Endothelial cell of umbilical vein (primary cell): ENCODE results near the gene FAM193B. TPM values are rescaled to one million over a fixed set of nuclear protein-coding genes. Genes with fewer than 3 reads are reported as not detected.

ENCODE experiments used
- BruUV-seq: library from RNA; stranded (reverse); fragments of 400-500 nt; replicated peaks from 2 replicates; lab custom pipeline; 2021; lab: Mats Ljungman, UMichigan
- CTCF ChIA-PET: fragments of 300-600, 350-600 bp; sonication (Branson Sonifier 250); formaldehyde crosslinking; loops from one replicate; lab custom pipeline; 2021; ENCODE audit warnings: antibody characterized with exemption, inconsistent platforms; lab: Charles Lee
- POLR2A ChIA-PET: fragments of 300-600, 350-600 bp; sonication (Branson Sonifier 250); formaldehyde crosslinking; loops from one replicate; lab custom pipeline; 2021; ENCODE audit warnings: antibody characterized with exemption, inconsistent platforms; lab: Charles Lee
- DNase-seq: peaks from one replicate; pipeline ENCODE4 v3.0.0-alpha.2; 2011; ENCODE audit warnings: low read depth, low spot score
- FAIRE-seq: peaks from 2 replicates; lab custom pipeline; 2011; peaks lifted over from hg19 to GRCh38; lab: Jason Lieb, UNC
- H2AFZ ChIP-seq: 2 replicates; pipeline ENCODE4 v1.6.0; 2012; ENCODE audit warnings: low read depth, low read length, control low read depth, inconsistent platforms
- H3K27ac ChIP-seq: 2 replicates; pipeline ENCODE4 v1.5.1; 2011; ENCODE audit warnings: low read depth, mild to moderate bottlenecking, control low read depth, low read length, moderate library complexity; ENCODE audit not compliant: insufficient read depth
- H3K27me3 ChIP-seq, 2 experiments: 2 replicates each; pipeline versions ENCODE4 v1.6.0 to v1.6.1; 2011; ENCODE audit warnings: low read length in 2 of 2, mixed read lengths in 1 of 2; ENCODE audit not compliant: control insufficient read depth in 2 of 2, insufficient read depth in 2 of 2
- H3K36me3 ChIP-seq, 2 experiments: 2 replicates in 1 of 2; 3 replicates in 1 of 2; pipeline ENCODE4 v1.5.1; 2011; ENCODE audit warnings: low read length in 2 of 2, mild to moderate bottlenecking in 1 of 2, moderate library complexity in 1 of 2; ENCODE audit not compliant: control insufficient read depth in 2 of 2, insufficient read depth in 2 of 2; ENCODE audit errors: extremely low read depth in 1 of 2
- H3K4me1 ChIP-seq: 3 replicates; pipeline ENCODE4 v1.5.1; 2011; ENCODE audit warnings: mild to moderate bottlenecking, low read length; ENCODE audit not compliant: control insufficient read depth, insufficient read depth; ENCODE audit errors: extremely low read depth
- H3K4me2 ChIP-seq: 2 replicates; pipeline ENCODE4 v1.6.1; 2011; ENCODE audit warnings: low read length, control low read depth, mixed read lengths; ENCODE audit not compliant: insufficient read depth
- H3K4me3 ChIP-seq, 3 experiments: fragments of 200-600 bp in 1 of 3; sonication (generic), shearing (Covaris generic) in 1 of 3; replicated peaks in 1 of 3; 2 replicates each; pipeline ENCODE4 v1.5.1; 2011 to 2016; ENCODE audit warnings: control low read depth in 3 of 3, low read length in 3 of 3, mild to moderate bottlenecking in 2 of 3, inconsistent platforms in 1 of 3, low read depth in 1 of 3, moderate library complexity in 1 of 3; ENCODE audit not compliant: insufficient read depth in 1 of 3
- H3K79me2 ChIP-seq: 2 replicates; pipeline ENCODE4 v1.6.0; 2012; ENCODE audit warnings: low read length, inconsistent platforms; ENCODE audit not compliant: control insufficient read depth, insufficient read depth
- H3K9ac ChIP-seq: replicated peaks from 2 replicates; pipeline ENCODE3; 2011; ENCODE audit warnings: low read length, control low read depth; ENCODE audit not compliant: insufficient read depth; ENCODE audit errors: extremely low read depth
- H3K9me1 ChIP-seq: replicated peaks from 3 replicates; pipeline ENCODE4 v1.6.0; 2011; ENCODE audit warnings: mild to moderate bottlenecking, low read length; ENCODE audit not compliant: control insufficient read depth, insufficient read depth; ENCODE audit errors: extremely low read depth
- H3K9me3 ChIP-seq: replicated peaks from 2 replicates; pipeline ENCODE4 v1.5.1; 2012; ENCODE audit warnings: low read length, inconsistent platforms; ENCODE audit not compliant: control insufficient read depth, insufficient read depth
- H4K20me1 ChIP-seq: replicated peaks from 2 replicates; pipeline ENCODE3; 2011; ENCODE audit warnings: mild to moderate bottlenecking, low read length; ENCODE audit not compliant: control insufficient read depth, insufficient read depth; ENCODE audit errors: extremely low read depth
- CTCF ChIP-seq, 2 donors: IDR thresholded peaks; 1 replicate in 1 of 2; 2 replicates in 1 of 2; pipeline ENCODE4 v1.5.1; 2011; ENCODE audit warnings: low read length in 2 of 2, mild to moderate bottlenecking in 2 of 2, moderate library complexity in 2 of 2, control low read depth in 1 of 2, inconsistent platforms in 1 of 2, low read depth in 1 of 2; ENCODE audit not compliant: insufficient read depth in 1 of 2; ENCODE audit errors: extremely low read depth in 1 of 2
- EZH2 ChIP-seq: IDR thresholded peaks from 2 replicates; pipeline ENCODE4 v1.6.1; 2012; ENCODE audit warnings: borderline replicate concordance, low read depth, mild to moderate bottlenecking, moderate library complexity, low read length, inconsistent platforms; ENCODE audit not compliant: severe bottlenecking
- FOS ChIP-seq: IDR thresholded peaks from 2 replicates; pipeline ENCODE4 v1.6.1; 2011; ENCODE audit warnings: mild to moderate bottlenecking, low read length, moderate library complexity, borderline replicate concordance; ENCODE audit not compliant: insufficient read depth
- GATA2 ChIP-seq: IDR thresholded peaks from 2 replicates; pipeline ENCODE4 v1.7.0; 2011; ENCODE audit warnings: low read depth, mild to moderate bottlenecking, moderate library complexity, mixed read lengths, low read length; ENCODE audit not compliant: insufficient read length, insufficient read depth
- JUN ChIP-seq: IDR thresholded peaks from 2 replicates; pipeline ENCODE4 v1.6.1; 2011; ENCODE audit warnings: borderline replicate concordance, low read depth; ENCODE audit not compliant: insufficient read length, insufficient read depth
- MAX ChIP-seq: IDR thresholded peaks from 2 replicates; pipeline ENCODE4 v1.6.1; 2011; ENCODE audit not compliant: insufficient read depth, insufficient read length
- MYC ChIP-seq: IDR thresholded peaks from one replicate; pipeline ENCODE4 v1.6.1; 2011; ENCODE audit warnings: mild to moderate bottlenecking, low read depth, low read length
- POLR2A ChIP-seq: IDR thresholded peaks from 2 replicates; pipeline ENCODE4 v1.6.1; 2012; ENCODE audit warnings: low read depth, mild to moderate bottlenecking, control low read depth, low read length
- POLR2AphosphoS5 ChIP-seq: IDR thresholded peaks from 2 replicates; pipeline ENCODE4 v1.6.1; 2012; ENCODE audit warnings: low read depth, mild to moderate bottlenecking, control low read depth, low read length, moderate library complexity; ENCODE audit not compliant: insufficient read depth
- dilution Hi-C: fragments of 300-500 bp; cut with MboI; formaldehyde crosslinking; loops from one replicate; pipeline ENCODE4 v1.15.0; 2019; ENCODE audit warnings: low sequenced_read_pairs; ENCODE audit not compliant: extremely low pct_ligation_motif_present
- intact Hi-C: fragments of 100-400 bp; cut with micrococcal nuclease; formaldehyde crosslinking; loops from one replicate; pipeline ENCODE4 v1.10.0; 2022
- polyA plus RNA-seq, 4 experiments: library from polyadenylated mRNA; depleted of rRNA in 3 of 4; stranded (reverse) in 3 of 4; unstranded in 1 of 4; fragments of >200 nt; gene quantifications; 2 replicates each; pipeline versions ENCODE4 v1.2.1 to v1.2.3, GENCODE V29; 2011 to 2012; ENCODE audit warnings: missing spikeins in 1 of 4
- total RNA-seq: library from RNA; stranded (reverse); gene quantifications from 2 replicates; pipeline ENCODE4 v1.2.3, GENCODE V29; 2021

The FAM193B gene
- total and polyA plus RNA-seq, 2 donors (not counting 3 experiments of a cell fraction or from before 2014, with no cell fraction given) = 57.9 to 75.7 TPM

GRCh38 chr5:177575488-177575887 is 21.1 kb upstream of the FAM193B start:
- no peak overlapping the region for H3K9ac ChIP-seq
- H3K9me1 ChIP-seq = no peaks in the 10 kb centered on the region
- intact Hi-C loops (no loop called here), dilution Hi-C loops (no loop called here)
- no peaks in the 10 kb centered on the region for H3K4me1 ChIP-seq
- no peaks in the 10 kb centered on the region for H3K79me2 ChIP-seq
- BruUV-seq = no TSS peak
- FAIRE-seq = no peak
- H3K27ac ChIP-seq = no peak overlapping the region
- no peaks in the 10 kb centered on the region for H3K9me3 ChIP-seq
- no peak for DNase-seq
- H3K4me2 ChIP-seq = no peak overlapping the region
- CTCF ChIA-PET = interaction anchor here (0.6 kb wide), 1 partner anchor 676 kb away, joined by 3 read pairs; no protein-coding TSS in a partner anchor
- no peaks in the 10 kb centered on the region for H3K36me3 ChIP-seq
- no peak overlapping the region for H2AFZ ChIP-seq
- TF ChIP-seq JUN (no peak), FOS (no peak), EZH2 (no peak), CTCF (IDR thresholded peaks at IDR 0.05; ENCODE audit: extremely low read depth in 1 of 2, insufficient read depth in 1 of 2, low read depth in 1 of 2, low read length in 2 of 2) (no peak), MAX (no peak), POLR2A (no peak), GATA2 (no peak), POLR2AphosphoS5 (no peak), MYC (no peak)
- H3K27me3 ChIP-seq = peaks cover 0 to 1% of the 10 kb centered on the region in 2 experiments
- POLR2A ChIA-PET = no interaction called here
- H4K20me1 ChIP-seq = no peaks in the 10 kb centered on the region
- H3K4me3 ChIP-seq = no peak overlapping the region
